ENCODE results near the gene RFX8.
"Not testable (repeated sequence)": the region's sequence is repeated elsewhere in the genome, so short reads cannot be mapped to it uniquely, and the experiment has no call there.

The RFX8 gene

GRCh38 chr2:101379091-101379490, 95.8 kb downstream of the RFX8 start:
- no peak for DNase-seq (ENCODE audit: low spot score)

DNA sequence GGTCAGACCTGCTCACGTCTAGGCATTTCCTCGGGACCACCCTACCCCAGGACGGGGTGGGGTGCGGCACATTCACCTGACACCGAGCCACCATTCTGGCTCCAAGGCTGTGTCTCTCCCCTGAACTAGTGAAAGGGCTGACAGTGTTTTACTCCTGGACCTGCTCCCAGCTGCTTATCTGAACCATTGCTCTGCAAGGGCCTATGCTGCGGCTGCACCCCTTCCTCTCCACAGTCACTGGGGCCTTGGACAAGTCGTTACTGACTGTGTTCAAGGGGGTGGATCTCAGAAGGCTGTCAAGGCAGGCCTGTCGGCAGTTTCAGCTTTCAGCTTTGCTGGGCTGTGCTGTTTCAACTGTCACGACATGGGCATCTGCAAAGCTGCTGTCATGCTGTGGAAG, 99.3 kb downstream of the RFX8 start:
- no peak for DNase-seq (ENCODE audit: low spot score)

DNA sequence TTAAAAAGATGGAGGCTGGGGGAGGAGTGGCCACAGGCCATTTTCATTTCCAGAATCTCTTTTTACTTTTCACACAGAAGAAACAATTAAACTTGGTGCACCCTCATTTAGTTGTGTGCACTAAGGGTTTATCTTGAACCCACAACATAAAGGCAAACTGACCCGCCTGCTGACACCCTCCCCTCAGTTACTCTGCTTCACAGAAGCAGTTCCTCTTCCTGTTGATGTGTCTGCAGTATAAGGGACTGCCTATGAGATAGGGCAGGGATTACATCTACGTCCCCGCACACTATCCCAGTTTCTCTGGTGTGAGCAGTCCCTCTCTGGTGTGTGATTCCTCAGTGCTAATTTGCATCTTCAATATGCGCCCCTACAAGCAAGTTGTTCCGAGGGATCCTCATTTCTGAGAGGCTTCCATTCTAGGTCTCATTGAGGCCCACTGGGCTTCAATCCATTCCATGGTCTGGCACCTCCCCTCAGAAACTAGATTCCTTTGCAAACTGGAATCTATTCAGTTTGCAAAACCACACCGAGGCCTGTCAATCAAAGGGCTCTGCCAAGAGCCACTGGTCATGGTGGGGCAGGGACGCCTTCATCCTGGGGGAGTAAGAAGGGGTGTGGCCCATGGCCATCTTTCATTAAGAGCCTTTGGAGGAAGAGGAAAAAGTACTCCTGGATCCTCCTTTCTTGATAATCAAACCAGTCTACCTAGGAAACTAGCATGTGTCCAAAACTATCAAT, 99.9 kb downstream of the RFX8 start:
- no peak for DNase-seq (ENCODE audit: low spot score)

DNA sequence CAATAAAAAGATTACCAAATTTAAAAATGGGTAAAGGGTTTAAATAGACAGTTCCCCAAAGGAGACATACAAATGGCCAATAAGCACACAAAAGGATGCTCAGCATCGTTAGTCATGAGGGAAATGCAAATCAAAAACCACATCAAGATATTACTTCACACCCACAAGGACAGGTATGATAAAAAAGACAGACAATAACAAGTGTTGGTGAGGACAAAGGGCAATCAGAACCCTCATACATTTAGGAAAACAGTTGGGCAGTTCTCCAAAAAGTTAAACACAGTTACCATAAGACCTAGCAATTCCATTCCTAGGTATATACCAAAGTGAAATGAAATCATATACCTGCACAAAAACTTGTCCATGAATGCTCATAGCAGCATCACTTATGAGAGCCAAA, 102.1 kb downstream of the RFX8 start:
- DNase-seq (ENCODE audit: low spot score): no peak

GRCh38 chr2:101371636-101372035, 103.3 kb downstream of the RFX8 start:
- no peak for DNase-seq (ENCODE audit: low spot score)

GRCh38 chr2:101369100-101369499, 105.8 kb downstream of the RFX8 start:
- DNase-seq (ENCODE audit: low spot score): no peak

- DNase-seq (ENCODE audit: low spot score): no peak
Observed at GRCh38 chr2:101368376-101368775, 106.5 kb downstream of the RFX8 start.

- no peak for DNase-seq (ENCODE audit: low spot score)
Observed at GRCh38 chr2:101367508-101367907, 107.4 kb downstream of the RFX8 start.

DNA sequence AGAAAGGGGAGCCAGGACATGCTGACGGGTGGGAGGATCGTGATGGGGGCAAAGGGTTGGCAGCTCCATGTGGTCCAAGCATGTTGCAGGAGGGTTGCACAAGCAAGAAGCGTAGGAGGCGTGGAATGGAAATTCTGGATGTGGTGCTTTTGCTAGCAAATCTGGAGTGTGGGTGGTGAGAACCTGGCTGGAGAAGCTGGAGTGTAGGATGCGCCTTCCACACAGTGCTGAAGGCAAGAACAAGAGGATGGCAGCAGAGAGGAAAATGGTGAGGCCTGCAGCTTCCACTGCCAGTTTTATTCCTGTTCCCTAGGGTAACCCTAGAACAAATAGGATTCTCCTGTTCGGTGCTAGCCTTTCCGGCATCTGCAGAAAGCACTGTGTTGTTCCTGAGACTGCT, 110.0 kb downstream of the RFX8 start:
- DNase-seq (ENCODE audit: low spot score): no peak

DNA sequence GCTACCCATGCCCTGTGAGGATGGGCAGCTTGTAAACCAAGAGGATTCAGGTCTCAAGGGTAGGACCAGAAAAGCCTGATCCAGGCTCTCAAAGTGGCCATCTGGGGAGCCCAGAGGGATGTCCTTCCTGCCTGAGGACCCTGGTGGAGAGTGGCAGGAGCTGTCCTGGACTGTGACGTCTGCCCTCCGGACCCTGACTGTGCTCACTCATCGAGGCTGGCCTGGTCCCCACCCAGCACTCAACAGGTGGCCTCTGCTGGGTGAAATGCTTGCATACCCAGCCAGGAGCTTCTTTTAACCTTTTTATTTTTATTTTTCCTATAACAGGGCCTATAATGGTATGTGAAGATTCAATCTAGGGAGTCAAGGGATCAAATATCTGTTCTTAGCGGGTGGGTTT, 112.1 kb downstream of the RFX8 start:
- DNase-seq (ENCODE audit: low spot score): no peak

GRCh38 chr2:101362316-101362715, 112.6 kb downstream of the RFX8 start:
- no peak for DNase-seq (ENCODE audit: low spot score)

DNA sequence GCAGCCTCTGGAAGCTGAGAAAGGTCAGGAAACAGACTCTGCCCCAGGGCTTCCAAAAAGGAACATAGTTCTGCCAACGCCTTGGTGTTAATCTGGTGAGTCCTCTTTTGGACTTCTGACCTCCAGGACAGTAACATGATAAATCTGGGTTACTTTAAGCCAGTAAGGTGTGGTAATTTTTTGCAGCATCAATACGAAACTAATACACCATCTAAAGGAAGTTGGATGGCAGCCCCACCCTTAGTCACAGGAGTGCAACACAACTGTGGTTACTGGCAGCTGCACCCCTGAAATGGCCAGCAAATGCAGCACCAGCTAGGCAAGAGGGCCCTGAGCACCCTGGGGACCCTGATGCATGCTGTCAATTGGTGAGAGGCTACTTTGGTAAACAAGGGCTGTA, 113.4 kb downstream of the RFX8 start:
- DNase-seq (ENCODE audit: low spot score): no peak

- no peak for DNase-seq (ENCODE audit: low spot score)
Observed at GRCh38 chr2:101361121-101361520, 113.8 kb downstream of the RFX8 start.

DNA sequence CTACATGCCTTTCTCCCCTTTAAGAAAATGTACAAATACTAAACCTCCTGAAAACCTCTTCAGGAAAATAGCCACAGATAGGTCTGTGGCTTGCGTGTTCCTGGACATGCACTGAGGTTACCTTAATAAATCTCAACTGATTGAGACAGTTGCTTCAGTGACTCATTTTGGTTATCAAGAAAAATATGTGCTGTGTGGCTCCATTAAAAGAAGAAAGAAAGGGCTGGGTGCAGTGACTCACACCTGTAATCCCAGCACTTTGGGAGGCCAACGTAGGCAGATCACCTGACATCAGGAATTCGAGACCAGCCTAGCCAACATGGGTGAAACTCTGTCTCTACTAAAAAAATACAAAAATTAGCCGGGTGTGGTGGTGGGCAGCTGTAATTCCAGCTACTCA, 114.7 kb downstream of the RFX8 start:
- DNase-seq (ENCODE audit: low spot score): no peak

DNA sequence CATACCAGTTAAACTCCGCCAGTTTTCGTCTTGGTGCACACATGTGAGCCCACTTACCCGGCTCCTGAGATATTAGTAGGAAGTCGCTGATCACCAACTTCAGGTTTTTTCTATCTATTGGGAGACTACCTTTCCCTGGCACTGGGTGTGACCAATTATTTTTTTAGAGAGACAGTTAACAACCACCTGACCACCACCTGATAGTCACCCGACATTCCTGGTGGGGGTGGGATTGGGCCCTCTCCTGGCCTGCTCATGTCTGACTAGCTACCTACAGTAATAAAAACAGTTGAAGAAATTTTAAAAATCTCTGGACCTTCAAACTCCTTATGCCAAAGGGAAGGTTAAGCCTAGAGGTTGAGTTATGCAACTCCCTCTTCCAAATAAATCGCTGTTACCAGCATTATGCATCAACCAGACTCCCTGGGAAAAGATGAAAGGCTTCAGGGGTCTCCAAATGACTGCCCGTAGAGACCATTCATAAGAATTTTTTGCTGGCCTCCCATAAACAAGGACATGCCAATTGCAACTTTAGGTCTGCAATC, 115.4 kb downstream of the RFX8 start:
- DNase-seq (ENCODE audit: low spot score): no peak

GRCh38 chr2:101357376-101357775, 117.5 kb downstream of the RFX8 start:
- DNase-seq (ENCODE audit: low spot score): no peak

- DNase-seq (ENCODE audit: low spot score): no peak
Observed at GRCh38 chr2:101356521-101356920, 118.4 kb downstream of the RFX8 start.

DNA sequence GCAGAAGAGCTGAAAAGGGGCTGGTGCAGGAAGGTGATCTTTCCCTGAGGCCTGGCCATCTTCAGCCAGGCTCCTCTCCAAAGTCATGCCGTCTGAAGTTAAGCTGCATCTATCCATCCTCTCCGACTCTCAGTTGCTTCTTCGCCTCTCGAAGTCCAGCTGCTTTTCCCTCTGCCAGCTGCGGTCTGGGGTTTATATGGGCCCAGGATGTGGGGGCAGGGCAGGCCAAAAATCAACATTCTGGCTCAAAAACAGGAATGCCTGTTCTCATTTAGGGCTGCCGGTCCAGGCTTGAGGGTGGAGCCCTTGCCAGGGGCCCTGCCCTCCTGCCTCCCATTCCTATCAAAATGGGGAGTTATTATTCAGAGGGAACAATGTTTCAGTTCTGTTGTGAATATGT, 118.9 kb downstream of the RFX8 start:
- no peak for DNase-seq (ENCODE audit: low spot score)

DNA sequence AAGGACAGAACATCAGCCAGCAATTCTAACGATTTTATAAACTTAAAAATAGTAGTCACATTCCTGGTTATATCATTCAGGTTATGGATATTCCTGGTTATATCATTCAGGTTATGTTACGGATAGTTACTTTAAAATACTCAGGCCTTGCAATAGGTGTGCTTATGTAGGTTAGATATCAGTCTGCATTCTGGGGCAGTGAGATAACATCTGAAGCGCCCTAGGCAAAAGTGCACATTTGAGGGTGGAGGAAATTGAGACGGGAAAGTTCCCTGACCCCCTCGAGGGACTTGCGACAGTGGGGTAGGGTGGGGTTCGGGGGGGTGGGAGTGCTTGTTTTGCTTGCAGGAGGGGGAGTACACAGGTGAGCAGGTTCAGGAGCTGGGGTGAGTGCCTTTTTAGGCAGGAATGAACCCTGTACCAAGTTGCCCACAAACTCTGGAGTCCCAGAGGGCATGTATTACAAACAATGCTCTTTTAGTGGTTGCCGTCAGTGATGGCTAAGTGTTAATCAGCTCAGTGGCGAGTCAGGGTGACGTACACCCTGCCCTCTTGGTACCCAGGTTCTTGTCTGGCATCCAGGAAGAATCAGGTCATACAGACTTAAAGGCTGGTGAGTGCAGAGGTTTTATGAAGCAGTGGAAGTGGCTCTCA, 119.4 kb downstream of the RFX8 start:
- DNase-seq (ENCODE audit: low spot score): no peak

- no peak for DNase-seq (ENCODE audit: low spot score)
Observed at GRCh38 chr2:101354420-101355311, 120.2 kb downstream of the RFX8 start.

- DNase-seq (ENCODE audit: low spot score): not testable (repeated sequence)
Observed at GRCh38 chr2:101352631-101353030, 122.3 kb downstream of the RFX8 start.

DNA sequence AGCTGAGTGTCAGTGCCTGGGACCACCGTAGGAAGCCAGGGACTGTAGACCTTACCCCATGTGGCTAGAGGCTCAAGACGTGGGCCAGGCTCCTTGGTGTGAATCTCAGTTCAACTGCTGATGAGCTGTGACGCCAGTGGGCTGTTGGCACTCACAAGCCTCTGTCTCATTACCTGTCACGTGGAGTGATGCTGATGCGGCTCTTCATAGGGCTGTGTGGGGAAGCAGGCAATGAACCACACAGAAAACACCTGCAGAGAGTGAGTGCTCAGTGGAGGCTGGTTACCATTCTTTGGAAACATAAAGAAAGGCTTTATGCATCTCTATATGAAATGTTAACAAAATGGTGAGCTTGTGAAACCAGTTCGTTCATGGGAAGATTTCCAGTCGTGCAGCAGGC, 123.7 kb downstream of the RFX8 start:
- no peak for DNase-seq (ENCODE audit: low spot score)
